Mucosa of rectum (tissue), 2 donors: ENCODE measurements around the gene TH.

Experiments
- H3K27ac ChIP-seq, 2 donors: one replicate each; pipeline ENCODE4 v1.7.0; 2013; ENCODE audit warnings: inconsistent platforms in 2 of 2, low read depth in 2 of 2, low read length in 2 of 2
- H3K27me3 ChIP-seq, 2 donors: one replicate each; pipeline ENCODE4 v1.7.0; 2013; ENCODE audit warnings: low read length in 2 of 2; ENCODE audit not compliant: control insufficient read depth in 2 of 2, insufficient read depth in 2 of 2
- H3K36me3 ChIP-seq, 2 donors: one replicate each; pipeline ENCODE4 v1.7.0; 2013; ENCODE audit warnings: low read length in 2 of 2; ENCODE audit not compliant: control insufficient read depth in 2 of 2, insufficient read depth in 2 of 2
- H3K4me1 ChIP-seq, 2 donors: one replicate each; pipeline ENCODE4 v1.7.0; 2013; ENCODE audit warnings: low read length in 2 of 2, mild to moderate bottlenecking in 1 of 2; ENCODE audit not compliant: control insufficient read depth in 2 of 2, insufficient read depth in 2 of 2
- H3K4me3 ChIP-seq, 2 donors: one replicate each; pipeline ENCODE4 v1.7.0; 2013; ENCODE audit warnings: low read length in 2 of 2
- H3K9ac ChIP-seq, 2 donors: one replicate each; pipeline ENCODE4 v1.7.0; 2013; ENCODE audit warnings: low read length in 2 of 2, low read depth in 1 of 2, mild to moderate bottlenecking in 1 of 2
- H3K9me3 ChIP-seq, 2 donors: one replicate each; pipeline ENCODE4 v1.7.0; 2013; ENCODE audit warnings: low read length in 2 of 2; ENCODE audit not compliant: control insufficient read depth in 2 of 2
- donor health status: healthy.
- donor health status: Normal muscosa, but diverticular disease.

TH gene

DNA sequence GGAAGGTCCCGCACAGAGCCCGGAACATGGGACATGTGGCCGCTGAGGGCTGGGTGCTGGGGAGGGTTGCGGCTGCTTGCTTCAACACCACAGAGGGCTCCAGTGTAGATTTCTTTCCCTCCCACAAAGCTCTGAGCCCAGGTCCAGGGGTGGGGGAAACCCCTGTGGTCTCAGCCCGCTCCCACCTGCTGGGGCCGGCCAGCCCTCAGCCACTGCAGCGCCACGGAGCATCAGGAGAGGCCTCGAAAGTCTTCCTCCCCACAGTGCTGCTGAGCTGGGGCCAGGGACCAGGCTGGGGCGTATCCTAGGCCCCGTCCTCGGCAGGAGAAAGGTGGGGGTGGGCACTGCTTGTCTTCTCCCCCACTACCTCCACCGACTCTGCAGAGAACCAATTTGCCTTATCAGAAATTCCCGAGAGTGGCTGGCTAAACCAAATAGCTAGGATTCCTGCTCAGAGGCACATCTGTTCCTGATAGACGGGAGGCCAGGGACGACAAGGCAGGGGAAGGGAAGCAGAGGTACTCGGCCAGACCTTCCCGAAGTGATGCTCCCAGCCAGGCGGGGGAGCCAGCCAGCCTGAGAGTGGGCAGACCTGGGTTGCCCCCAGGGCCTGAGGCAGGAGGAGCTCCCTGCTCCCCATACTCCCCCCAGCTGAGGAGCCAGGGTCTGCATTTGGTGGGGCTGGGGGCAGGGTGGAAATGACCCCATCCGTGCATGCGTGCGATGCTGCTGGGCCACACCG, 51.1 kb downstream of the TH start:
- Histone ChIP-seq H3K9ac (no peak overlapping the region), H3K27me3 (peaks cover 5 to 9% of the 10 kb centered on the region in 2 donors), H3K4me1 (no peaks in the 10 kb centered on the region), H3K9me3 (peaks cover 0 to 4% of the 10 kb centered on the region in 2 donors), H3K36me3 (no peaks in the 10 kb centered on the region), H3K4me3 (no peak overlapping the region), H3K27ac (no peak overlapping the region)

DNA sequence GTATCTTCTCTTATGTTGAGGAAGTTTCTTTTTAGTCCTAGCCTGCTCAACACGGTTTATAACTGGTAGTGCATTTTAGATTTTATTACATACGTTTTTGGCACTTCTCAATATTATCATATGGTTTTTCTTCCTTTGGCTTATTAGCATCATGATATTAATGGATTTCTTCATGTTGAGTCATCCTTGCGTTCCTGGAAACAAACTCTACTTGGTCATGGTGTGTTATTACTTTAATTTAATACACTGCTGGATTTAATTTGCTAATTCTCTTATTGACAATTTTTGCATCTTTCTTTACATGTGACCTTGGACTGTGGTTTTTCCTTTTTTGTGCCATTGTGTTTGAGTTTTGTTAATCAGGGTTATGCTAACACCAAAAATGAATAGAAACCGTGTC, 52.9 kb downstream of the TH start:
- no peak overlapping the region for H3K9ac ChIP-seq
- H3K36me3 ChIP-seq, result no peaks in the 10 kb centered on the region
- H3K27me3 ChIP-seq, result peaks cover 5 to 6% of the 10 kb centered on the region in 2 donors
- H3K27ac ChIP-seq, result no peak overlapping the region
- H3K9me3 ChIP-seq, result peaks cover 0 to 4% of the 10 kb centered on the region in 2 donors
- no peak overlapping the region for H3K4me3 ChIP-seq
- H3K4me1 ChIP-seq, result no peaks in the 10 kb centered on the region

DNA sequence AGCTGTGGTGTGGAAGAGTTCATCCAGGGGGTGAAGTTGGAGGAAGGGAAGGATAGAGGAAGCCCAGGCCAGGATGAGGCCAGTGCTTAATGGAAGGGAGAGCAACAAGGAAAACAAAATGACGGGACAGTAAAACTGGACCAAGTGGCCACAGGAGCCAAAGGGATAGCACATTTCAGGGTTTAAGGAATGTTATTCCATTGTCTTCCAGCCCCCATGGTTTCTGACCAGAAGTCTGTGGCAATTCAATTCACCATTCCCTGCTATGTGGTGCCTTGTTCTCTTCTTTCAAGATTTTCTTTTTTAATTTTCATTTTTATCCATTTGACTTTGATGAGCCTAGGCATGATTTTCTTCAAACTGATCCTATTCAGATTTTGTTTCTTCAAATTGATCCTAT, 54.9 kb downstream of the TH start:
- no peak overlapping the region for H3K4me3 ChIP-seq
- H3K9ac ChIP-seq, result no peak overlapping the region
- peaks cover 0 to 4% of the 10 kb centered on the region in 2 donors for H3K9me3 ChIP-seq
- H3K4me1 ChIP-seq, result no peaks in the 10 kb centered on the region
- H3K27me3 ChIP-seq, result peaks cover 2 to 5% of the 10 kb centered on the region in 2 donors
- H3K36me3 ChIP-seq, result no peaks in the 10 kb centered on the region
- no peak overlapping the region for H3K27ac ChIP-seq

DNA sequence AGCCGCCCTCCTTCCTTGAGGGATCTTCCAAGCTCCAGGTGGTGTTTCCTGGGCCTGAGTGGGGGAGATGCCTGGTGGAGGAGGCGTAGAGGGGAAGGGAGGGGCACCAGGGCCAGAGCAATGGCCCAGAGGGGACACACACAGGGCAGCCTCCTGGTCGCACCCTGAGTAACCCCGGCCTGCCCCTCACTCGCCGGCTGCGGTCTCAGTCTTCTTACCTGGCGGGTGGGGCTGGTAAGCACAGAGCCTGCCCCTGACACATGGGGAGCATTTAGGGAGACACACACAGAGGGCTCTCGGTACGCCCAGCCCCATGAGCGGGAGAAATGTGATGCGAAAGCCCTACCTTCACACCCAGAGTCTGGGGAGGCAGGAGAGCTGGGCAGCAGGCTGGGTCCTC, 56.3 kb downstream of the TH start:
- H3K27me3 ChIP-seq, result peaks cover 0 to 5% of the 10 kb centered on the region in 2 donors
- no peaks in the 10 kb centered on the region for H3K4me1 ChIP-seq
- H3K4me3 ChIP-seq, result no peak overlapping the region
- H3K9me3 ChIP-seq, result peaks cover 0 to 4% of the 10 kb centered on the region in 2 donors
- no peaks in the 10 kb centered on the region for H3K36me3 ChIP-seq
- H3K27ac ChIP-seq, result no peak overlapping the region
- no peak overlapping the region for H3K9ac ChIP-seq

DNA sequence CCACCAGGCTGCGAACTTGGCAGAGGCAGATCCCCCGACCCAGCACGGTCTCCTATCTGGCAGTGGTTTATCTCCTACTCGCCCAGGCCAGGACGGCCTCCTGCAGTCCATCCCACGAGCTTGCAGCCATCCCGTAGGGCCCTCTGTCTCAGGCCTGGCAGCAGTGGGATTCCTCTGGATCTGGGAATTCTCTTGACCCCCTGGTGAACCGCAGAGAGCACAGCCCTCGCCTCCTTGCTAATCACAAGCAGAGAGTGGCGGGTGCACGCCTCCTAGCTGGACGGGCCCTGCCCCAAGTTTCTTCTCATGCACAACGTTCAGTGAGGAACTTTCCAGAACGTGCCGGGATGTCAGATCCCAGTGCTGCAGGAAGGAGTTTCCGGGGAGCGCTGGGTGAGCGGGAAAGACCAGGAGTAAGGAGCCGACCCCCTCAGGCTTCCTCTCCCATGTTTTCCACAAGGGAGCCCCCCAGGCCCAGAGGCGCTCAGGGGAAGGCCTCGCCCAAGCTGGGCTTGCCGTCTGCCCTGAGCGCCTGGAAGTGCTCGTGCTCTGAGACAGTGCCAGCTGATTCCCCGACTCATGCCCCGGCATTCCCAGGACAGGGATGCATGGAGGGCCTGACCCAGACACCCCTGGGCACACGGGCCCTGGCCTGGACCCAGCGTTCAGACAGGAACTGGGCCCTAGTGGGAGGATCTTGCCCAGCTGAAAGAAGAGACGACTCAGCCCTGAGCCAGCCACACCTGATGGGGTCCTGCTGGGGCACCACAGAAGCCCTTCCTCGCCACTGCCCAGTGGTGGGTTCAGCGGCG, 57.0 kb downstream of the TH start:
- Histone ChIP-seq H3K9me3 (peaks cover 0 to 4% of the 10 kb centered on the region in 2 donors), H3K27ac (no peak overlapping the region), H3K9ac (no peak overlapping the region), H3K36me3 (no peaks in the 10 kb centered on the region), H3K4me3 (no peak overlapping the region), H3K27me3 (peaks cover 0 to 1% of the 10 kb centered on the region in 2 donors), H3K4me1 (no peaks in the 10 kb centered on the region)
